ENCODE data around the gene IPO8.
"Not testable (repeated sequence)": the region's sequence is repeated elsewhere in the genome, so short reads cannot be mapped to it uniquely, and the experiment has no call there.

The IPO8 gene

GRCh38 chr12:30687265-30687986, 8.2 kb downstream of the IPO8 start:
- no peak for DNase-seq

GRCh38 chr12:30679241-30679640, 16.4 kb downstream of the IPO8 start:
- peak; percentile 6 for DNase-seq

- DNase-seq, result no peak
Observed at GRCh38 chr12:30678221-30678620, 17.4 kb downstream of the IPO8 start.

GRCh38 chr12:30661210-30661609, 34.5 kb downstream of the IPO8 start:
- no peak for DNase-seq

GRCh38 chr12:30652034-30652696, 43.5 kb downstream of the IPO8 start:
- DNase-seq, result no peak

- no peak for DNase-seq
Observed at GRCh38 chr12:30646821-30647220, 48.8 kb downstream of the IPO8 start.

- no peak for DNase-seq
Observed at GRCh38 chr12:30643366-30643765, 52.3 kb downstream of the IPO8 start.

- no peak for DNase-seq
Observed at GRCh38 chr12:30640392-30640791, 55.3 kb downstream of the IPO8 start.

GRCh38 chr12:30635385-30635784, 60.3 kb downstream of the IPO8 start:
- no peak for DNase-seq

GRCh38 chr12:30631740-30632139, 63.9 kb downstream of the IPO8 start:
- no peak for DNase-seq

- no peak for DNase-seq
Observed at GRCh38 chr12:30630979-30631285, 64.7 kb downstream of the IPO8 start.

- no peak for DNase-seq
Observed at GRCh38 chr12:30630076-30630978, 65.3 kb downstream of the IPO8 start.

GRCh38 chr12:30626847-30627246, 68.8 kb downstream of the IPO8 start:
- no peak for DNase-seq

GRCh38 chr12:30624009-30624408, 71.7 kb downstream of the IPO8 start:
- no peak for DNase-seq

GRCh38 chr12:30622509-30622908, 73.2 kb downstream of the IPO8 start:
- no peak for DNase-seq

- DNase-seq, result not testable (repeated sequence)
Observed at GRCh38 chr12:30621663-30622241, 73.9 kb downstream of the IPO8 start.

- no peak for DNase-seq
Observed at GRCh38 chr12:30617346-30618016, 78.2 kb downstream of the IPO8 start.

- no peak for DNase-seq
Observed at GRCh38 chr12:30614031-30614430, 81.6 kb downstream of the IPO8 start.

- no peak for DNase-seq
Observed at GRCh38 chr12:30613119-30613830, 82.4 kb downstream of the IPO8 start.

GRCh38 chr12:30610718-30611117, 85.0 kb downstream of the IPO8 start:
- no peak for DNase-seq

GRCh38 chr12:30609819-30610218, 85.8 kb downstream of the IPO8 start:
- DNase-seq, result not testable (repeated sequence)

GRCh38 chr12:30604302-30604701, 91.4 kb downstream of the IPO8 start:
- DNase-seq, result not testable (repeated sequence)

All from GF-D8 (cell line).